Right lung (tissue), 10 donors: Measurements from ENCODE around the gene NUDT11. TPM values are rescaled to one million over a fixed set of nuclear protein-coding genes. Genes with fewer than 3 reads are reported as not detected.
"Not testable (repeated sequence)": the region's sequence is repeated elsewhere in the genome, so short reads cannot be mapped to it uniquely, and the experiment has no call there.

ENCODE experiments used
- DNase-seq, 2 donors: peaks; one replicate each; pipeline ENCODE4 v3.0.0-alpha.2; 2013
- long read RNA-seq, 8 donors: transcript quantifications; one replicate each; lab custom pipeline, GENCODE V29; 2026
- polyA plus RNA-seq, 5 donors: library from polyadenylated mRNA; unstranded; fragments of 120-200 nt; gene quantifications; one replicate each; pipeline versions ENCODE4 v1.2.1 to v1.2.3, GENCODE V29; 2013; ENCODE audit warnings: inconsistent platforms in 1 of 5, low replicate concordance in 1 of 5; ENCODE audit not compliant: insufficient read length in 5 of 5, insufficient read depth in 1 of 5

Gene NUDT11
- polyA plus RNA-seq = 10 to 100 TPM in 1 of 5 donors, 1 to 10 TPM in 4; 7.3 to 11.4 (median 9.0) TPM
- long read RNA-seq, donor 1, transcript NUDT11-201 (2 exons, 2,385 nt) = major isoform, 5 of 5 reads
- long read RNA-seq, donor 1, partial matches to known transcripts = 0 of 5 reads
- long read RNA-seq, donor 1, other reads (novel, unspliced or antisense) = 0 of 5 reads
- long read RNA-seq, donor 2, transcript NUDT11-201 (2 exons, 2,385 nt) = major isoform, 8 of 8 reads
- long read RNA-seq, donor 2, partial matches to known transcripts = 0 of 8 reads
- long read RNA-seq, donor 2, other reads (novel, unspliced or antisense) = 0 of 8 reads
- long read RNA-seq, donor 3, partial matches to known transcripts = 0 of 4 reads
- long read RNA-seq, donor 3, other reads (novel, unspliced or antisense) = 0 of 4 reads
- long read RNA-seq, donor 4, partial matches to known transcripts = 0 of 1 reads
- long read RNA-seq, donor 4, other reads (novel, unspliced or antisense) = 0 of 1 reads
- long read RNA-seq, donor 5, transcript NUDT11-201 (2 exons, 2,385 nt) = major isoform, 6 of 6 reads
- long read RNA-seq, donor 5, partial matches to known transcripts = 0 of 6 reads
- long read RNA-seq, donor 5, other reads (novel, unspliced or antisense) = 0 of 6 reads
- long read RNA-seq, donor 6, partial matches to known transcripts = 0 of 3 reads
- long read RNA-seq, donor 6, other reads (novel, unspliced or antisense) = 0 of 3 reads
- long read RNA-seq, donor 7 = 0 reads
- long read RNA-seq, donor 8, partial matches to known transcripts = 0 of 1 reads
- long read RNA-seq, donor 8, other reads (novel, unspliced or antisense) = 0 of 1 reads

DNA sequence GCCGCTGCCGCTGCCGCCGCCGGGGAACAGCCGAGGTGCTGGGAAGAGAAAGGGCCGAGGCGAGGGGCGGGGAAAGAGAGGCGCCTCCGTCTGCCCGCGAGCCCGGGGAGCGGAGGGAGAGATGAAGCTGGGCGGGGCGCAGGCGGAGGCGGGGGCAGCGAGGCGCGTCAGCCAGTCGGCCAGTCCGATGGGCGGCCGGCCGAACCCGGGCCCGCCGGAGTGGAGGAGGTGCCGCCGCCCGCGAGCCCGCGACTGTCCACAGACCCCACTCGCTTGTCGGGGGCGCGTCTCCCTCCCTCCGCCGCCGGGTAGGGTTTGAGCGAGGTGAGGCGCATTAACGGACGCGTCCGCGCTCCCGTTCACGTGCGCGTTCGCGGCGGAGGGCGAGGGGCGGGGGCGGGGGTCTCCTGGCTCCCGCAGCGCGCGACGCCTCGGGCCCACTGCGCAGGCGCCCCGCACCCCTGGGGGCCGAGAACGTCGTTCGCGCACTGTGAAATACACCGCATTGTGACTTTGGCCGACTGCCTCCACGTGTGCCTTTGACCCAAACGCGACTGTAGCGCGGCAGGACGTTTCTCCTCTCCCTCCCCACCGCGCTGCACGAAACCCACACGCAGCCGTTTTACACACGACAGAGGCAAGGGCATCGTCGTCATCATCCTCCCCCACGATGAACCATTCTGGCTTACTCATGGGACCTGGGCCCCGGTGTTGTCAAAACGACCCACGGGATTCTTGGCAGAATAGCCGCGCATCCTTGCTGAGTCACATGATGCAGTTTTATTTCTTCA lies at the start of gene NUDT11:
TSS of gene NUDT11 (minus strand) at position 92 of the 791 bp plus-strand sequence. CDS start 148 bp downstream, outside the sequence.
- DNase-seq = peak; percentile 54 to 59

DNA sequence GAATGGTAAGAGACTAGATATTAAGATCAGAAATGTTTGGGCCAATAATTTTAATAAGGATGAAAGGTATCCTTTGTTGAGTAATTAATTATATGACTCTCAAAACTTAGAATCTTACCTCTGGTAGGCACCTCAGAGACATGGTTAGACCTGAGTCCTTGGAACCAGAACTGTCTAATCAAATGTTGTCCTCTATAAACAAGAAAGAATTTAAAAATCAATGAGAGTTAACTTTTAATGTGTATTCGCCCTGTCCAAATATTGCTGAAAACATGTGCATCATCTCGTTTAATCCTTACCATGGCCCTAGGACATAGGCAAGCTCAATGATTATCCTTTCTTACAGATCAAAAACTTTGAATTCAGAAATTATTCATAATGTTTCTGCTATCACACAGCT lies 24.0 kb upstream of the NUDT11 start:
- no peak for DNase-seq

DNA sequence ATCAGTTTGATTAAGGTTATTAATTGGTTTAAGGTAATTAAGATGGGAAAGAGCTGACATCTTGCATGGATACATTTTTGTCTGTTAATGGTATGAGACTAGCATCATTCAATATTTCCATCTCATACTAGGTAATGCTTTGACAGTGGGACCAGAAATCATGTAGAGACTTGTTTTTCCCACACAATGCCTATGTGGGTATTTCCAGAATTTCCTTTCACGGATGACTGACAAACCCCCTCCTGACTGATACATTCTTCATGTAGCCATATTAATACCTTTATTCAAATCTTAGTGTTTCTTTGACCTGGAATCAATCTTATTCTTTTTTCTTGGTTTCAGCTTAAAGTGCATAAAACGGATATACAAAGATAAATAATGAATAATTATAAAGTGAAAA lies 22.7 kb upstream of the NUDT11 start:
- not testable (repeated sequence) for DNase-seq

DNA sequence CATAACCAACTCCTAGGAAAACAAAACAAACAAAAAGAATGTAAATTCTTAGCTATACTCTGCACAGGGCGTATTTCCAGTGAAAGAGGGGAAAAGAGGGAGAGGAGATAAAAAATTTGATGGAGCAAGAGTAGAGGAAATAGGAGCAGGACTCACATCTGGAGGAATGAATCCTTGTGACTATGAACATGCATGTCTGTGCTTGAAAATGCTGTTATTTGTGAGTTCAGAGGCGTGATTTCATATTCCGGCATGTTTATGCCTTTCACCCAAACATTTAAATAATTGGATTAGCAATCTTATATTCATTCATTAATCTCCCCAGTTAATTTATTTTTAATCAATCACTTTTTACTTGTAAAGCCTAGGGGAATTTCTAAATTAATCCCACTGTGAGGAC lies 11.2 kb upstream of the NUDT11 start:
- no peak for DNase-seq

DNA sequence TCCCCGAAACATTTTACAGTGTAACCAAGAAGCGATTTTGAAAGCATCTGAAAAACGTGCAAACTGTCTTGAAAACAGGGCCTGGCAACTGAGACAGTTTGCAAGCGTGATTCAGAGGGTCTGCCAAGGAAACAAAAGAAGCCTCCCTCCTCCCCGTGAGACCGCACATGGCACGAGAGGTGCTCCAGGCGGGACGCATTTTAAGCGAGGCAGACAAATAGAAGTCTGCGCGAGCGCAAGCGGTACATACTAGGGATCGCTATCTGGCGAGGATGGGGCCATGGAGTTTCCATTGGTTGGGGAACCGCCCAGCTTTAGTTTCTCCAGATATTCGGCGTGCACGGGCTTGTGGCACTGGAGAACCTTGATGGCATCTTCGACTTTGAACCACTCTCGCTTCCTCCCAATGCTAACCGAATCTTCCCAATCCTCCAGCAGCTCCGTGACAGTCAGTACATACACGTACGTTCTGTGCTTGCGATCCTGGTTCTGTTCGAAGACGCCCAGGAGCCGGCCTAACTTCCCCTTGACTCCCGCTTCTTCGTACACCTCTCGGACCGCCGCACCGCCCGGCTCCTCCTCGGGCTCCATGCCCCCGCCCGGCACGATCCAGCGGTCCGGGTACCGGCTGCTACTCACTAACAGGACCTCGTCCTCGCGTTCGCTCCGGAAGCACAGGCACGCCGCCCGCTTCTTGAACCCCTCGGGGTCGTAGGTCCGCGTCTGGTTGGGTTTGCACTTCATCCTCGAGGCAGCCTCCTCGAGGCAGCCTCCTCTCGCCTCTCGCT lies 497 bp downstream of the NUDT11 start:
- not testable (repeated sequence) for DNase-seq

DNA sequence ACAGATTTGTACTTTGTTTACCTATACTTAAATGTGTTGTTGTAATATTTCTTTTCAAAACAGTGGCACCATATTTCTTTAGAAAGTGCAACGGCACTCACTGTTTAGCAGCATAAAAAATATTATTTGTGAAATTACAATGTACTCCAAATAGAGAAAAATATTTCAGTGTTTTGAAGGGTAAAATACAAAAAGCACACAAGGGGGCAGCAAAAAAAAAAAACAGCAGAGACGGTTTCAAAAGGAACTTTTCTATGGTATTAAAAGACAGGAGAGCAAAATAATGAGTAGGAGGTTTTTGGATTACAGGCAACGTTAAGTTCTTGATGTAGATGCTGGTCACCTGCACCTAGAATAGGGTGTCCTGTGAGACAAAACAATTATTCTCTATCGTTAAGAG lies 2.0 kb downstream of the NUDT11 start:
- DNase-seq = no peak

DNA sequence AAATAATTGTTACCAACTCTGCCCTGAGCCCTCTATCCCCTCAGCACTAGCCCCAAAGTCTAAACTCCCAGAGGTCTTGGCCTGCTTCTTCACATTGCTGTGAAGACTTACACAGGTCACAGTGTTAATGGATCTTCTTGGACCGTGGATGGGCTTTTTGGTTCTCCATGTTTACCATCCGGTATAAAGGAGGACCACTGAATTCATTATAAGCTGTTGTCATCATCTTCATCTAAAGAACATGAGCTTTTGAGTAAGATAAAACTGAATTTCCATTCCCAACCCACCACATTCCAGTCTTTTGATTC lies 8.5 kb downstream of the NUDT11 start:
- no peak for DNase-seq

DNA sequence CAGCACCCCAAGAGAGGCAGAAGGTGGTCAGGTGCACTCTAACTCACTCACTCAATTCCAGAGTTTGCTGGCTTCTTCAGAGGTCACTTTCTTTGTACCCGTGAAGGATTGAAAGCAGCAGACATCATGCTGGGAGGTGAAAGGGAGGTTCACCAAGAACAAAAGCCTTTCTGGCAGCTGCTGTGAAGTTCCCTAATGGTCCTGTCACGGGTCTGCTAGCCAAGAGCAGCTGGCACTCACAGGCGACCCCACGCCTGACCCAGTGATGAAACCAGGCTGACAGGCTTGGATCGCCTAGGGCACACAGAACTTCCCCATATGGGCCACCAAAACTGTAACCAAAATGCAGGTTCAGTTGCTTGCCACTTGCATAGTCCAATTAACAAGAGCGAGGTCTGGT lies 11.8 kb downstream of the NUDT11 start:
- DNase-seq = no peak

DNA sequence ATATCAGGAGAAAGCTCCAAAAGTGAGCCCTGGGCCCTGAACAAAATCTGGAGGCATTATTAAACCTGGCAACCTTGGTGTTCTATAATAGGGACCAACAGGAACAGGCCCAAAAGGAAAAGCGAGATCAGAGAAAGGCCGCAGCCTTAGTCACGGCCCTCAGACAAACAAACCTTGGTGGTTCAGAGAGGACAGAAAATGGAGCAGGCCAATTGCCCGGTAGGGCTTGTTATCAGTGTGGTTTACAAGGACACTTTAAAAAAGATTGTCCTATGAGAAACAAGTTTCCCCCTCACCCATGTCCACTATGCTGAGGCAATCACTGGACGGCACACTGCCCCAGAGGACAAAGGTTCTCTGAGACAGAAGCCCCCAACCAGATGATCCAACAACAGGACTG lies 14.0 kb downstream of the NUDT11 start:
- not testable (repeated sequence) for DNase-seq

DNA sequence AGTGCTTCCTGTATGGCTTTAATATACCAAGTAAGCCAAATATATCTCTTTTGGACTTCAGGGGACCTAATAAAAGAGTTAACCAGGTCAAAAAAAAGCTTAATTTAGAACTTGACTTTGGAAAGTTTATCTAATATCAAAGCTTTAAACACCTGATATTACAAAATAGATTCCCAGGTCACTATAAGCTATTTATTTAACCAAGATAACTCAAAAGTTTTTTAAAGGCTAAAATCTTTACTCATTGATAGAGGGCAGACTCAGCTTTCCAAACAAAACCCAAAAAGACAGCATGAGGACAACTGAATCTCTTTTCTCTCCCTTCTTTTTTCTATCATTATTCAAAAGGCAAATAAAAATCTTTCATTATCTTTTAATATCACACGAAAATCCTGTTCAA lies 19.5 kb downstream of the NUDT11 start:
- DNase-seq = no peak

DNA sequence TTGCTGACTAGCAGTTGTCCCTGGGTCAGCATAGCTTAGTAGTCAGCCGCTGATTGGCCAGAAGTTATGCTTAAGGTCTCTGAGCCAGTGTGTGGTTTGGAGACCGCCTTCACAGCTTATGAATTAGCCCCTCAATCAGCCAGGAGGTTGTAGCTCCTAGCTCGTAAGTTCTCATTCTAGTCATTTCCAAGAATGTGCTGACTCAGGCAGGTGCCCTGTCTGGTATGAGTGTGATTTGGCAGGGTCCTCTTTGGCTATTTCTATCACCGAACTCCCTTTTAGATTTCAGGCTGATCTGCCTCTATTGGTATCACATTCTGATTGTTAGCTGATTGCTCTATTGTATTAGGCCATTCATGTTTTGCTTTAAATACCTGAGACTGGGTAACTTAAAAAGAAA lies 33.1 kb downstream of the NUDT11 start:
- DNase-seq = no peak

DNA sequence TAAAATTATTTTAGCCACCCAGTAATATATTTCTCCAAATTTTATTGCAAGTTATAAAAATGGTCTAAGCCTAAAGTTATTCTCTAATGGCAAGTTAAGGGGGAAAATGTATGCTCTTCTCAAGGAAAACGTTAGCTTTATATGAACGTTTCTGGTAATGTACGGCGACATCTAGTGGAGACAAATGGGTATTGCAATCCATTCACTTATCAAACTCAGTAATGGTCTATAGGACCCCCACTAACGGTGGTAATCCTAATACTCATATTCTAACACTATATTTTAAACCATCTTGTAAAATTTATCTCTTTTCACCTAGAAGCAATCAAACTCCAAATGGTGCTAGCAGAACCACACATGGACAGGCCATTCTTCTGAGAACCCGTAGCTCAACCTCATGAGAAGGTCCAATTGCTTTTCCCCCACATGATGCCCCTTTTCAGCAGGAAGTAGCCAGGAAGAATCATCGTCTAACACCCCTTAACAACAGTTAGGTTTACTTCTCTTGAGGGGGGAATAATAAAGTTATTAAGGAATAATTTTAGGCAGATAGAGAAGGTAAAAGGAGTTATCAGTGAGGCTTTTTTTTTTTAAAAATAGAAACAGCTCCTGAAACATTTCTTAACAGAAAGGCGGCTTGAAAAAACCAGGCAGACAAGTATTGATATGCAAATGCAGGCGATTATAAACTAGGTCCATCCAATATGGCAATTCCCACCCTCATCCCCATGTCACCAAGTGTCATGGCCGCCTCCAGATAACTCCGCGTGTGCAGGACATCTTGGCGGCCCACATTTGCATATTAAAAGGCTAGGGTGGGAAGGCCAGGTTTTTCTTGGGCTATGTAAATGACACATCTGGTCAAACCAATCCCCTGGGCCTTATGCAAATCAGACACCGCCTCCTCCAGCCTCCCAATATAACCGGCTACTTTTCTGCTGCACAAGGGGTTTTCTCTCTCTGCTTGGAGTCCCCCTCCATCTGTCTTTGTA lies 35.0 kb downstream of the NUDT11 start:
- peak in 1 of 2 donors; percentile 39 for DNase-seq

DNA sequence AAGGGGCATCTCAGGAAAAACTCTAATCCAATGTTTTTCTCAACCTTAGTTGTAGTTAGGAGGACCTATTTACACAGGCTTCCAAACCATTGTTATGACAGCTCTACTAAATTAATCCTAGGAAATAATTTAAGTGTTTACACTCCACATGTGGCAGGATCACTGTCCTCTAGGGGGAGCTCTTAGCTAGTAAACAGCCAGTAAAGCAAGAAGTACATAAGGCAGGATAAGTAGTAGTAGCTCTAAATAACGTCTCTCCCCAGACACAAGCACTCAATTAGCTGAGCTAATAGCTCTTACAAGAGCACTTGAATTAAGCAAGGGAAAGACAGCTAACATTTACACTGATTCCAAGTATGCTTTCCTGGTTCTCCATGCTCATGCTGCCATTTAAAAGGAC lies 37.3 kb downstream of the NUDT11 start:
- no peak for DNase-seq

DNA sequence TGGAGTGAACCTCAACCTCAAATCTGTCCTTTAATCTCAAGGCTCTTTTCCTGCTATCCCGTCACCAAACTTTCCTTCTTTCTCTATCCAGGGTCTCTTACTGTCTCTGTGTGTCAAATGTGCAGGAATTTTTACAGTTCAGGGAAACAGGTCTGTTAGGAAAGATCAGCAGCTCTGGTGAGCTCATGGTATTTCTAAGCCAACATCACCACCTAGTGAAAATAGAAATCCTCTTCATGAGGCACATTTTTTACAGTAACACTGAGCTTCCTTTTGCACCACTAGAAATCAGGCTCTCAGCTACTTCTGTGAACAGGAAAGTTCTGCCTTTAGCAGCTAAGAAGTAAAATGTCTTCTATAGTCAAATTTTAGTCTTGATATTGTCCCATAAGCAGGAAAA lies 39.6 kb downstream of the NUDT11 start:
- DNase-seq = no peak

DNA sequence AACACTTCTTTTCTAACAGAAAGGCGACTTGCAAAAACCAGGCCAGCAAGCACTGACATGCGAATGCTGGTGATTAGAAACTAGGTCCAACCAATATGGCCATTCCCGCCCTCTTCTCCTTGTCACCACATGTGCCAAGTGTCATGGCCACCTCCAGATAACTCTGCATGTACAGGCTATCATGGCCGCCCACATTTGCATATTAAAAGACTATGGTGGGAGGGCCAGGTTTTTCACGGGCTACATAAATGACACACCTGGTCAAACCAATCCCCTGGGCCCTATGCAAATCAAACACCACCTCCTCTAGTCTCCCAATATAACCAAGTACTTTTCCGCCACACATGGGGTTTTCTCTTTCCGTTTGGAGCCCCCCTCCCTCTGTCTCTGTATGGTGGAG lies 40.1 kb downstream of the NUDT11 start:
- DNase-seq = no peak

DNA sequence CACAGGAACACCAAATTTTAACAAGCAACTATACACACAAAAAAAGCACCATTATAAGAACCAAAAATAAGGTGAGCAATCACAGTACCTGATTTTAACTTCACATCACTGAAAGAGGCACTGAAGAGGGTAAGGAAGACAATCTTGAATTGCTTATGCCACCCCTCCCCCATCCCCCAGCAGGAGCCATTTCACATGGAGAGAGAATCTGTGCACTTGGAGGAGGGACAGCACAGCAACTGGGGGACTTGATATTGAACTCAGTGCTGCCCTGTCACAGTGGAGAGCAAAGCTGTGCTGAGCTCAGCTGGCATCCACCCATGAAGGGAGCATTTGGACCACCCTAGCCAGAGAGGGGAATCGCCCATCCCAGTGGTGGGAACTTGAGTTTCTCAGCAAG lies 56.0 kb downstream of the NUDT11 start:
- no peak for DNase-seq
